ENCODE data around the gene ADGRV1. TPM values are rescaled to one million over a fixed set of nuclear protein-coding genes. Genes with fewer than 3 reads are reported as not detected.
"Not testable (repeated sequence)": the region's sequence is repeated elsewhere in the genome, so short reads cannot be mapped to it uniquely, and the experiment has no call there.

Gene ADGRV1
- polyA plus RNA-seq, 4 donors, result 2.6 to 2.9 (median 2.7) TPM; not detected in 1

GRCh38 chr5:90916947-90917800 is 358.6 kb downstream of the ADGRV1 start:
- 51 to 88% (median 82%) methylated on average over 3 of the region's 3 CpGs for WGBS, 3 donors
- Histone ChIP-seq H3K27me3 (ENCODE audit: control insufficient read depth in 3 of 3, insufficient read depth in 3 of 3, low read length in 3 of 3) (no peaks in the 10 kb centered on the region), H3K36me3 (ENCODE audit: control insufficient read depth in 3 of 3, insufficient read depth in 2 of 3, low read depth in 1 of 3, low read length in 3 of 3) (no peaks in the 10 kb centered on the region), H3K4me3 (ENCODE audit: low read depth in 1 of 3, low read length in 3 of 3) (no peak overlapping the region), H3K4me1 (ENCODE audit: control insufficient read depth in 3 of 3, insufficient read depth in 2 of 3, low read depth in 1 of 3, low read length in 2 of 3) (no peaks in the 10 kb centered on the region), H3K27ac (ENCODE audit: low read depth in 1 of 3, low read length in 2 of 3) (no peak overlapping the region), H3K9me3 (ENCODE audit: control insufficient read depth in 2 of 2, insufficient read depth in 1 of 2, low read depth in 1 of 2, low read length in 1 of 2) (no peaks in the 10 kb centered on the region)
- FAIRE-seq, result no peak
- no peak for DNase-seq

GRCh38 chr5:90917928-90918668 is 359.5 kb downstream of the ADGRV1 start:
- no peaks in the 10 kb centered on the region for H3K27me3 ChIP-seq (ENCODE audit: control insufficient read depth in 3 of 3, insufficient read depth in 3 of 3, low read length in 3 of 3)
- H3K4me1 ChIP-seq (ENCODE audit: control insufficient read depth in 3 of 3, insufficient read depth in 2 of 3, low read depth in 1 of 3, low read length in 2 of 3), result no peaks in the 10 kb centered on the region
- FAIRE-seq (no peak), DNase-seq (no peak)
- no peaks in the 10 kb centered on the region for H3K36me3 ChIP-seq (ENCODE audit: control insufficient read depth in 3 of 3, insufficient read depth in 2 of 3, low read depth in 1 of 3, low read length in 3 of 3)
- 80 to 89% (median 86%) methylated on average over 6 of the region's 6 CpGs for WGBS, 3 donors
- H3K4me3 ChIP-seq (ENCODE audit: low read depth in 1 of 3, low read length in 3 of 3), result no peak overlapping the region
- no peak overlapping the region for H3K27ac ChIP-seq (ENCODE audit: low read depth in 1 of 3, low read length in 2 of 3)
- no peaks in the 10 kb centered on the region for H3K9me3 ChIP-seq (ENCODE audit: control insufficient read depth in 2 of 2, insufficient read depth in 1 of 2, low read depth in 1 of 2, low read length in 1 of 2)

- Histone ChIP-seq H3K27me3 (ENCODE audit: control insufficient read depth in 3 of 3, insufficient read depth in 3 of 3, low read length in 3 of 3) (no peaks in the 10 kb centered on the region), H3K4me1 (ENCODE audit: control insufficient read depth in 3 of 3, insufficient read depth in 2 of 3, low read depth in 1 of 3, low read length in 2 of 3) (no peaks in the 10 kb centered on the region), H3K9me3 (ENCODE audit: control insufficient read depth in 2 of 2, insufficient read depth in 1 of 2, low read depth in 1 of 2, low read length in 1 of 2) (no peaks in the 10 kb centered on the region), H3K4me3 (ENCODE audit: low read depth in 1 of 3, low read length in 3 of 3) (no peak overlapping the region), H3K36me3 (ENCODE audit: control insufficient read depth in 3 of 3, insufficient read depth in 2 of 3, low read depth in 1 of 3, low read length in 3 of 3) (no peaks in the 10 kb centered on the region), H3K27ac (ENCODE audit: low read depth in 1 of 3, low read length in 2 of 3) (no peak overlapping the region)
- WGBS, 3 donors, result 93% methylated on average over 2 of the region's 2 CpGs
- FAIRE-seq, result no peak
- no peak for DNase-seq
These were observed 362.9 kb downstream of the ADGRV1 start for GRCh38 chr5:90921418-90921973.

- WGBS, 3 donors, result 78 to 96% (median 91%) methylated on average over 2 of the region's 2 CpGs
- not testable (repeated sequence) for H3K27ac ChIP-seq (ENCODE audit: low read depth in 1 of 3, low read length in 2 of 3); H3K27me3 ChIP-seq (ENCODE audit: control insufficient read depth in 3 of 3, insufficient read depth in 3 of 3, low read length in 3 of 3); H3K9me3 ChIP-seq (ENCODE audit: control insufficient read depth in 2 of 2, insufficient read depth in 1 of 2, low read depth in 1 of 2, low read length in 1 of 2); H3K4me1 ChIP-seq (ENCODE audit: control insufficient read depth in 3 of 3, insufficient read depth in 2 of 3, low read depth in 1 of 3, low read length in 2 of 3); DNase-seq; H3K36me3 ChIP-seq (ENCODE audit: control insufficient read depth in 3 of 3, insufficient read depth in 2 of 3, low read depth in 1 of 3, low read length in 3 of 3); H3K4me3 ChIP-seq (ENCODE audit: low read depth in 1 of 3, low read length in 3 of 3); FAIRE-seq
These were observed 365.6 kb downstream of the ADGRV1 start for GRCh38 chr5:90924222-90924621.

- FAIRE-seq; H3K36me3 ChIP-seq (ENCODE audit: control insufficient read depth in 3 of 3, insufficient read depth in 2 of 3, low read depth in 1 of 3, low read length in 3 of 3); H3K9me3 ChIP-seq (ENCODE audit: control insufficient read depth in 2 of 2, insufficient read depth in 1 of 2, low read depth in 1 of 2, low read length in 1 of 2): not testable (repeated sequence)
These were observed 370.6 kb downstream of the ADGRV1 start for GRCh38 chr5:90929013-90929839.

GRCh38 chr5:90930062-90930461 is 371.5 kb downstream of the ADGRV1 start:
- Histone ChIP-seq H3K36me3 (ENCODE audit: control insufficient read depth in 3 of 3, insufficient read depth in 2 of 3, low read depth in 1 of 3, low read length in 3 of 3) (no peaks in the 10 kb centered on the region), H3K27me3 (ENCODE audit: control insufficient read depth in 3 of 3, insufficient read depth in 3 of 3, low read length in 3 of 3) (no peaks in the 10 kb centered on the region), H3K4me3 (ENCODE audit: low read depth in 1 of 3, low read length in 3 of 3) (no peak overlapping the region), H3K9me3 (ENCODE audit: control insufficient read depth in 2 of 2, insufficient read depth in 1 of 2, low read depth in 1 of 2, low read length in 1 of 2) (peaks cover 0 to 4% of the 10 kb centered on the region in 2 donors), H3K27ac (ENCODE audit: low read depth in 1 of 3, low read length in 2 of 3) (no peak overlapping the region), H3K4me1 (ENCODE audit: control insufficient read depth in 3 of 3, insufficient read depth in 2 of 3, low read depth in 1 of 3, low read length in 2 of 3) (no peaks in the 10 kb centered on the region)
- no peak for FAIRE-seq
- no peak for DNase-seq
- whole genome bisulfite sequencing, 3 donors, result 53 to 76% (median 54%) methylated on average over 5 of the region's 5 CpGs

More at GRCh38 chr5:90929013-90929839, 370.6 kb downstream of the ADGRV1 start:
- 93 to 94% (median 94%) methylated on average over 20 to 22 of the region's 29 CpGs for WGBS, 3 donors
- not testable (repeated sequence) for H3K4me3 ChIP-seq (ENCODE audit: low read depth in 1 of 3, low read length in 3 of 3); H3K4me1 ChIP-seq (ENCODE audit: control insufficient read depth in 3 of 3, insufficient read depth in 2 of 3, low read depth in 1 of 3, low read length in 2 of 3); H3K27ac ChIP-seq (ENCODE audit: low read depth in 1 of 3, low read length in 2 of 3); H3K27me3 ChIP-seq (ENCODE audit: control insufficient read depth in 3 of 3, insufficient read depth in 3 of 3, low read length in 3 of 3); DNase-seq

GRCh38 chr5:90930756-90931431 is 372.3 kb downstream of the ADGRV1 start:
- DNase-seq (no peak), FAIRE-seq (no peak)
- WGBS, 3 donors, result 67 to 74% (median 71%) methylated on average over 4 of the region's 4 CpGs
- no peak overlapping the region for H3K4me3 ChIP-seq (ENCODE audit: low read depth in 1 of 3, low read length in 3 of 3)
- H3K36me3 ChIP-seq (ENCODE audit: control insufficient read depth in 3 of 3, insufficient read depth in 2 of 3, low read depth in 1 of 3, low read length in 3 of 3), result no peaks in the 10 kb centered on the region
- peaks cover 0 to 4% of the 10 kb centered on the region in 2 donors for H3K9me3 ChIP-seq (ENCODE audit: control insufficient read depth in 2 of 2, insufficient read depth in 1 of 2, low read depth in 1 of 2, low read length in 1 of 2)
- H3K27me3 ChIP-seq (ENCODE audit: control insufficient read depth in 3 of 3, insufficient read depth in 3 of 3, low read length in 3 of 3), result no peaks in the 10 kb centered on the region
- H3K4me1 ChIP-seq (ENCODE audit: control insufficient read depth in 3 of 3, insufficient read depth in 2 of 3, low read depth in 1 of 3, low read length in 2 of 3), result no peaks in the 10 kb centered on the region
- H3K27ac ChIP-seq (ENCODE audit: low read depth in 1 of 3, low read length in 2 of 3), result no peak overlapping the region
